Astrocyte of the spinal cord (primary cell): ENCODE results near the gene SSNA1.
A peak's percentile ranks its signal among the peaks of the same experiment; 100 is the strongest.

ENCODE experiments used
- DNase-seq: peaks from one replicate; pipeline ENCODE4 v3.0.0; 2011; ENCODE audit warnings: low read depth, low spot score
- H3K4me3 ChIP-seq: 2 replicates; pipeline ENCODE4 v1.5.1; 2011; ENCODE audit warnings: low read depth, mild to moderate bottlenecking, low read length, moderate library complexity
- CTCF ChIP-seq: IDR thresholded peaks from 2 replicates; pipeline ENCODE4 v1.5.1; 2012; ENCODE audit warnings: low read depth, mild to moderate bottlenecking, low read length, inconsistent platforms
- in situ Hi-C: cut with HindIII; loops from 2 replicates; pipeline ENCODE4 v1.10.0; 2017; ENCODE audit warnings: low sequenced_read_pairs

SSNA1 gene

GRCh38 chr9:137194388-137194787, 5.9 kb downstream of the SSNA1 start:
- no peak for DNase-seq
- in situ Hi-C loops, result no loop called here
- TF ChIP-seq CTCF, result no peak
- no peak overlapping the region for H3K4me3 ChIP-seq

- in situ Hi-C loops, result no loop called here
- H3K4me3 ChIP-seq, result no peak overlapping the region
- DNase-seq, result no peak
- no peak for TF ChIP-seq CTCF
These were observed 6.4 kb downstream of the SSNA1 start for GRCh38 chr9:137194909-137195308.

- in situ Hi-C loops, result no loop called here
- no peak for DNase-seq
- TF ChIP-seq CTCF, result no peak
- no peak overlapping the region for H3K4me3 ChIP-seq
These were observed 7.2 kb downstream of the SSNA1 start for GRCh38 chr9:137195525-137196220.

- no peak for TF ChIP-seq CTCF
- no peak for DNase-seq
- in situ Hi-C loops, result no loop called here
- H3K4me3 ChIP-seq, result no peak overlapping the region
These were observed 9.8 kb downstream of the SSNA1 start for GRCh38 chr9:137198051-137198901.

GRCh38 chr9:137198902-137199283, 10.4 kb downstream of the SSNA1 start:
- in situ Hi-C loops, result no loop called here
- no peak overlapping the region for H3K4me3 ChIP-seq
- DNase-seq, result no peak
- no peak for TF ChIP-seq CTCF

- no peak for TF ChIP-seq CTCF
- in situ Hi-C loops, result no loop called here
- peak overlapping the region; percentile 37 for H3K4me3 ChIP-seq
- DNase-seq, result peak; percentile 19
These were observed 11.1 kb downstream of the SSNA1 start for GRCh38 chr9:137199411-137200121.
